Islet precursor cell (in vitro differentiated cells): ENCODE data around the gene POU2AF1.
A peak's percentile ranks its signal among the peaks of the same experiment; 100 is the strongest.
"Not testable (repeated sequence)": the region's sequence is repeated elsewhere in the genome, so short reads cannot be mapped to it uniquely, and the experiment has no call there.

Source experiments
- DNase-seq: peaks from one replicate; pipeline ENCODE4 v3.0.0-alpha.2; 2018

Gene POU2AF1

GRCh38 chr11:111408789-111409727, 30.0 kb upstream of the POU2AF1 start:
- DNase-seq = no peak

GRCh38 chr11:111407652-111408051, 28.6 kb upstream of the POU2AF1 start:
- DNase-seq = no peak

GRCh38 chr11:111406589-111406988, 27.5 kb upstream of the POU2AF1 start:
- DNase-seq = peak; percentile 75

- no peak for DNase-seq
These were observed 27.0 kb upstream of the POU2AF1 start for GRCh38 chr11:111406091-111406490.

GRCh38 chr11:111405551-111405950, 26.5 kb upstream of the POU2AF1 start:
- no peak for DNase-seq

GRCh38 chr11:111403051-111403726, 24.1 kb upstream of the POU2AF1 start:
- DNase-seq = peak; percentile 5

- peak; percentile 13 for DNase-seq
These were observed 23.3 kb upstream of the POU2AF1 start for GRCh38 chr11:111402411-111402810.

- not testable (repeated sequence) for DNase-seq
These were observed 22.9 kb upstream of the POU2AF1 start for GRCh38 chr11:111401957-111402356.

GRCh38 chr11:111400595-111400994, 21.5 kb upstream of the POU2AF1 start:
- DNase-seq = no peak

- DNase-seq = peak; percentile 34
These were observed 20.3 kb upstream of the POU2AF1 start for GRCh38 chr11:111399187-111400031.

- DNase-seq = no peak
These were observed 18.0 kb upstream of the POU2AF1 start for GRCh38 chr11:111397034-111397433.

- DNase-seq = no peak
These were observed 16.7 kb upstream of the POU2AF1 start for GRCh38 chr11:111395749-111396148.

- DNase-seq = peak; percentile 65
These were observed 16.0 kb upstream of the POU2AF1 start for GRCh38 chr11:111395081-111395480.

- not testable (repeated sequence) for DNase-seq
These were observed 15.1 kb upstream of the POU2AF1 start for GRCh38 chr11:111394147-111394546.

- DNase-seq = no peak
These were observed 14.5 kb upstream of the POU2AF1 start for GRCh38 chr11:111393585-111393984.

GRCh38 chr11:111393096-111393495, 14.0 kb upstream of the POU2AF1 start:
- DNase-seq = no peak

GRCh38 chr11:111392552-111392951, 13.5 kb upstream of the POU2AF1 start:
- DNase-seq = no peak

- no peak for DNase-seq
These were observed 12.5 kb upstream of the POU2AF1 start for GRCh38 chr11:111391328-111392124.

- DNase-seq = no peak
These were observed 9.8 kb upstream of the POU2AF1 start for GRCh38 chr11:111388842-111389241.

GRCh38 chr11:111388420-111388819, 9.3 kb upstream of the POU2AF1 start:
- no peak for DNase-seq

GRCh38 chr11:111387363-111387762, 8.3 kb upstream of the POU2AF1 start:
- no peak for DNase-seq

GRCh38 chr11:111386611-111387150, 7.6 kb upstream of the POU2AF1 start:
- DNase-seq = no peak
